HG02970 (cell line): Measurements from ENCODE around the gene MANF.

ENCODE experiments used
- ATAC-seq: cut with Tn5 transposase; IDR thresholded peaks from one replicate; pipeline ENCODE4 v1.9.1; 2021; ENCODE audit warnings: mild to moderate bottlenecking, moderate library complexity, moderate number of reproducible peaks; ENCODE audit not compliant: unreplicated experiment, low FRiP score

The MANF gene

DNA sequence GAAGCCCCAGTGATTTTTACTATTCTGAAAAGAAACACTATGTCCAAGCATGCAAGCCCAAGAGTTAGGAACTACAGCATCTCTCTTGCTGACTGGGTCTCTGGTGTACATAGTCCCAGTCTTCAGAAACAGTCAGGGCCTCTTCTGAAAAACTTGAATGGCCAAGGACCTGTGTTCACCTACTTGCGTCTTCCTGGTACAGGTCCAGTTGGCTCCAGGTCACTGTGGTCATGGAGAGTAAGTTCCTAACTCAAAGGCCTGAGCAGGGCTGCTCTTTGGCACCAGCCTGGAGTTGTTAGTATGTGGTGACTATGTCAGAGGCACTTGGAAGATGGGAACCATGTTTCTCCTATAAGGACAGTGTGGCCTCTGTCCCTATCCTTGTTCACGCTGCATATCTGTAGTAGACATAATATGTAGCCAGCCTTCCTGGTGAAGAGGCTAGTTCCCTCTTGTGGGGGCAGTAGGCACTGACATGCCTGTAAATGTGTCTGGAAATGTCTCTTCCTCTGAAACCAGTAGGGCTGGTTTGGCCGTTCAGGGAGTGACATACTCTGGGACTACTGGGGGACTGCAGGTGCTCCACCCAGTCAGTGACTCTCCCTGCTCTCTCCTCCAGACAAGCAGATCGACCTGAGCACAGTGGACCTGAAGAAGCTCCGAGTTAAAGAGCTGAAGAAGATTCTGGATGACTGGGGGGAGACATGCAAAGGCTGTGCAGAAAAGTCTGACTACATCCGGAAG is 3.4 kb downstream of the MANF start:
- no peak for ATAC-seq

DNA sequence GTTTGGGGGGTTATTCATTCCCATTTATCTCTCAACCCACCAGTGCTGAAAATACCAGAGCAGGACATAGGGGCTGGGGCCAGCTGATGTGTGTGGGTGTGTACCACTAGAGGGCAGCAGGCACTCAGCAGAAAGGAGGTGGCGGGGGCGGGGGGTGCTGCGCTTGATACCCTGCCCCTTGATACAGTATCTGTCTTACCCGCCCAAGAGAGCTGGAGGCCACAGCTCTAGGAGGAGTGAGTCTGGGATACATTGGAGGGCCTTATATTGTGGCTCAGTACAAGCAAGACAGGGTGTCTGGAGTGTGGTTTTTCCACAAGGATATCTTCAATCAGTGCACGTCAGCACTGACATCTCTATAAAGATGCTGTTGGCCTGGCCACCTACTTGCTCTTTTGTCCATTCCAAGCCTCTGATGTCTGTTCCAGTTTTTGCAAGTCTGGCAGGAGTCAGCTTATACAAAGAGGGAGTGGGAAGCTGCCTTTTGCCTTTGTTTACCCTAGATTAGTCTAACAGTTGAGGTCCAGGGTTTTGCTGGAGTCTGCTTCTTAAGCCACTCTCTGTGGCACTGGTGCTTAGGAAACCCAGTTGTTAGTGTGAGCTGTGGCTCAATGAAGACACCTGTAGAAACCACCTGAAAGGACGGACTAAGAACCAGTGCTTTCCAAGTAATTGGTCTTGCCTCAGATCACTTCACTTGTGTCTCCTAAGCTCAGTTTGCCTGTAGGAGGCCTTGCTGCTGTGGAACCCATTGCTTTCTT is 4.5 kb downstream of the MANF start:
- ATAC-seq, result no peak

DNA sequence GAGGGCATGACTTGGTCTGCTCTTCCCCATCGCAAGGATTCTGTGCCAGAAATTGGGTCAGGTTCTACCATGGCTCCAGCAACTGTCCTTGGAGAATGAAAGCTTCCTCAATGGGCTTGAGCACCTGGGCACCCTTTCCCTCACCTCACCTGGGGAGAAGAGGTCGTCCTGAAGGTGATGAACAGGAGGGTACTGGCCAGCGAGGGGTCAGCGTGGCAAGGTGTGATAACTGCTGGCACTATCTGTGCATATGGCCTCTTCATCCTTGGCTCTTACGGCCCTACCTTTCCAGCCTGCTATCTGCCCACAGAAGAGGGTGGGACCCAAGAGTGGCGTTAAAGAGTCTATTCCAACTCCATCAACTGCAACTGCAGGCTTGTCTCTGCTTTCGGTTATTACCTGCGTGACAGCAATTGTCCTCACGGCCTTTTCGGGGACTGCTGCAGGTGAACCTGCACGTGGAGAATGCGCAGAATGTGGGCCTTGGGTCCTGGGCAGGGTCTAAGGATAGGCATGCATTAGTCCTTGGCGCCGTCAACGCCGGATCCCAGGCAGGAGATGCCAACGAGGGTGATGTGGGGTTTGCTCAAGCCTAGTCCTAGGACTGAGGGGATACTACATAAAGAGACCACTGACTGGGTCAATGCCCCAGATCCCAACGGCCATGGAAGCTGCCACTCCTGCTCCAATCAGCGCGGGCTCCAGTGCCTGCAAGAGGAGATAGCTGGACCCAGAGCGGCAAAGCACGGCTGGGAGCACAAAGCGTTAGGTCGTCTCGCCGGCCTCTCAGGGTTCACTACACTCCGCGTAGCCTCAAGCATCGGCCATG is 5.4 kb downstream of the MANF start:
- ATAC-seq, result no peak

- ATAC-seq, result peak; percentile 91
Observed at GRCh38 chr3:51391075-51391565, 6.0 kb downstream of the MANF start, which contains the start of gene RBM15B. Gene RBM15B (plus strand): TSS chr3:51391285. CDS start chr3:51391400, 115 bp downstream.

DNA sequence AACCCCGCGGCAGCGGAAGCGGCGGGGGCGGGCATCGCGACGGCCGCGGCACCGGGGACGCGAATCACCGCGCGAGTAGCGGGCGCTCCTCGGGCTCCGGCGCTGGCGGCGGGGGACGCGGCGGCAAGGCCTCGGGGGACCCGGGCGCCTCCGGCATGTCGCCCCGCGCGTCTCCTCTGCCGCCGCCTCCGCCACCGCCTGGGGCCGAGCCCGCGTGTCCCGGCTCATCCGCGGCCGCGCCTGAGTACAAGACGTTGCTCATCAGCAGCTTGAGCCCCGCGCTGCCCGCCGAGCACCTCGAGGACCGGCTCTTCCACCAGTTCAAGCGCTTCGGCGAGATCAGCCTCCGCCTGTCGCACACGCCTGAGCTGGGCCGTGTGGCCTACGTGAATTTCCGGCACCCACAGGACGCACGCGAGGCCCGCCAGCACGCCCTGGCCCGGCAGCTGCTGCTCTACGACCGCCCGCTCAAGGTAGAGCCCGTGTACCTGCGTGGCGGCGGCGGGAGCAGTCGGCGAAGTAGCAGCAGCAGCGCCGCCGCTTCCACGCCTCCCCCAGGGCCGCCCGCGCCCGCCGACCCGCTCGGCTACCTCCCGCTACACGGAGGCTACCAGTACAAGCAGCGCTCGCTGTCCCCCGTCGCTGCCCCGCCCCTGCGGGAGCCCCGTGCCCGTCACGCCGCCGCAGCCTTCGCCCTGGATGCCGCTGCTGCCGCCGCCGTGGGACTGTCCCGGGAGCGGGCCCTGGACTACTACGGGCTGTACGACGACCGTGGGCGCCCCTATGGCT is 6.7 kb downstream of the MANF start:
- peak; percentile 21 for ATAC-seq

- no peak for ATAC-seq
Observed at GRCh38 chr3:51392355-51393133, 7.5 kb downstream of the MANF start.

- ATAC-seq, result no peak
Observed at GRCh38 chr3:51393134-51393495, 8.0 kb downstream of the MANF start.

DNA sequence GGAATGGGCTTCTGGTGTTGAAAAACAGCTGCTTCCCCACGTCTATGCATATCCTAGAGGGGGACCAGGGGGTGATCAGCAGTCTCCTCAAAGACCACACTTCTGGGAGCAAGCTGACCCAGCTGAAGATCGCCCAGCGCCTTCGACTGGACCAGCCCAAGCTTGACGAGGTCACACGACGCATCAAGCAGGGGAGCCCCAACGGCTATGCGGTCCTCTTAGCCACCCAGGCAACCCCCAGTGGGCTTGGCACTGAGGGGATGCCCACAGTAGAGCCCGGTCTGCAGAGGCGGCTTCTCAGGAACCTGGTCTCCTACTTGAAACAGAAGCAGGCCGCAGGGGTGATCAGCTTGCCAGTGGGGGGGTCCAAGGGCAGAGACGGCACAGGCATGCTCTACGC is 8.5 kb downstream of the MANF start:
- ATAC-seq, result no peak

DNA sequence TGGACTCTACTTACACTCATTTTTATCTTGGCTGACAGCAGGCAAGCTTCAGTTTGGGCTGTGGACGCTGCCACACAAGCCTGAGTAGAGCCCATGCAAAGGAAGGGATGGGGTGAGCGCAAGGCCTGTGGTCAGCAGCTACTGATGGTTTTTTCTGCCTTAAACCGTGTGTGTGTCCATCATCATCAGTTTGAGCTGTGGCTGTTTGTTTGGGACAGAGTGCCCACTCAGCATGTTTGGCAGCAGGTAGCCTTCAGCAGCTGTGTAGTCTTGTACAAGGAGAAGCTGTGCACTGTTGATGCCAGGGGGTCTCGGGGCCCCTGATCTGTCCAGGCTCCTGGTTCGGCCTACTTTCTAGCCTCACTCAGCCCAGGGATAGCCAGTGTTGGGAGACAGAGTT is 9.4 kb downstream of the MANF start:
- ATAC-seq, result no peak

DNA sequence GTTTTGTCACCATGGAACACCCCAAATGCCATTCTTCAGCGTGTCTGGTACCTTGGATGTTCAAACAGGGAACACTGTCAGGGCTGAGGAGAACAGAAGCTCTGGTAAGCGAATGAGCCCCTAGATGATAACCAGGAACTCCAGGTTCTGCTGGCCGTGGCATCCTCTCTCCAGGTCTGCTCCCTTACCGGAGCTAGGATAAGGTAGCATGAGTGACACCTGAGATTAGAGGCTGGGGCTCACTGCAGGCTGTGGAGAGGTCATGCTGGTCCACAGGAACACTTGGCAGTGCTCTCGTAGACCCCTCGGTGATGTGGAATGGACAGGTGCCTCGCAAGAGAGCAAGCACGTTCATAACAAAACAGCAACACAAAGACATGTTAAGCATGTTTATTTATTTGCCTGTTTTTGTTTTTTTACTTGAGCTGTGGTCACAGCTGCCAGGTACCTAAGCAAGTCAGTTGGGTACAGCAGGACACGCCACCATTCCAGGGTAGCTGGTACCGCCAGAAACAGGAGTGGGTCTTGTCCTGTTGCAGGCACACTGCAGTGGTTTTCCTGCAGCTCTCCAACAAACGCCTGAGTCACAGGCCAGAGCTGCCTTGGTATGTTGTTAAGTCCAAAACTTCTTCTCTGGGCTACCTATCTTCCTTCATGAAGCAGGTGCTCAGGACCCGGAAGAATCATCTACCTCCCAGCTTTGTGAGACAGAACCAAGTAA is 10.6 kb downstream of the MANF start:
- no peak for ATAC-seq

DNA sequence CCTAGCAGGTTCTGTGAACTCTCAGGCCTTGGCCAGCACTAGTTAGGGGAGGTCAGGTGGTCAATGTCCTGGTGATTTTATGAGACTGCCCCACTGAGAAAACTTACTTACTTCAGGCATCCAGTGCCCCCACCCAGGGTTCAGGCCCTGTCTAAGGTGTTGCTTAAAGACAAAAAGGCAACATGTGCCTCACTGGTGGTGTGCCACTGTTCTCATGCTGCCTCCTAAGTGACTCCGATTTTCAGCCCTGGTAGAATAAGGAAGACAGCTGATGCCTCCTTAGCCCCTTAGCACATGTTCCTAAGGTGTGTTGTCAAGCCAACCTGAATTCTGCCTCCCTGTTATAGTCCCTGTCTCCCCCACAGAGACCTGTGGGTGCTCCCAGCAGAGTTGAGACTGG is 11.3 kb downstream of the MANF start:
- no peak for ATAC-seq

- no peak for ATAC-seq
Observed at GRCh38 chr3:51397392-51397791, 12.3 kb downstream of the MANF start.

DNA sequence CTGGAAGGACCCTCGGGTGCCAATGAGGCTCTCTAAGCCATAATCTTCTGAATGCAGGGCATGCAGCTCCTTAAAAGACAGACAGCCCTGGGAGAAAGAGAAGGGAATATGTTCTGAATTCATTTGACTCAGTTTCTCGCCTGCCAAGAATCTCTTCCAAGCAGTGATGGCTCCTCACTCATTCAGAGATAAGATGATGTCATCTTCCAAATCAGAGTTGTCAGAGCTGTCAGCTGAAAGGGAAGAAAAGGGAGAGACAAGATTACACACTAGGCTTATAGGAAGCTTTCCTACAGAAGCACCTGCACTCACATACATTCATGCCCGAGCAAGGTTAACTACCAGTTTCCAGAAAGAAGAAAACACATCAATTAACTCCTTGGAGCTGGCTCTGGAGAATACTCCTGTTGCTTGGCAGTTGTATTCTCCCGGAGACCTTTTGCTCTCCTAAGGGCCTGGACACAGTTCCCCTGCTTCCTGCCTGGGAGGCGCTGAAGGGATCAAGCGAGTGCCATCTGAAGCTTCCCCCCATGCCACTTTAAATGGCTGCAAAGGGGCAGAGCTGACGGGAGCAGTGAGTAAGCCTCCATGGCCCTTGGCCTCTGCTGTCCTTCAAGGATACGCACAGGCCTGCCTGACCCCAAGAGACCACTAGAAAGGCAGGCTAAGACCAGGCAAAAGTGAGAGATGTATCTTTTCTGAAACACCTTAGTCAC is 13.7 kb downstream of the MANF start:
- ATAC-seq, result no peak

DNA sequence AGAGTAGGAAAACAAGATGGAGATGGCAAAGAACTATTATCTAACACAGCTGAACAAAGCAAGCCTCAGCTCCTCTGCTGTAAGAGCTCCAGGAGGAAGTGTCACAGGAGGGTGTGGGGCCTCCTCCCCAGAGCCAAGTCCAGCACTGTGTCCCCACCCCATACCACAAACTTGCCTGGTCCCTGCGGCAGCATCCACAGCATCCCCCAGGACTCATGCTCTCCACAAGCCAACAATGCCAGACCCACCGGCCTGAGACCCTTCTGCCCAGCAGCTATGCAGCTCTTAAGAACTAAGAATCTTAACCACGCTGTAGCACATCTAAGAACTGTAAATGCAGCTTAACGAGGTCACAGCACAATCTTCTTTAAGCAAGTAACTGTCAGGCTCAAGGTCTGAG is 15.1 kb downstream of the MANF start:
- no peak for ATAC-seq

GRCh38 chr3:51401735-51402134 is 16.6 kb downstream of the MANF start:
- no peak for ATAC-seq

GRCh38 chr3:51403675-51404074 is 18.6 kb downstream of the MANF start:
- no peak for ATAC-seq

DNA sequence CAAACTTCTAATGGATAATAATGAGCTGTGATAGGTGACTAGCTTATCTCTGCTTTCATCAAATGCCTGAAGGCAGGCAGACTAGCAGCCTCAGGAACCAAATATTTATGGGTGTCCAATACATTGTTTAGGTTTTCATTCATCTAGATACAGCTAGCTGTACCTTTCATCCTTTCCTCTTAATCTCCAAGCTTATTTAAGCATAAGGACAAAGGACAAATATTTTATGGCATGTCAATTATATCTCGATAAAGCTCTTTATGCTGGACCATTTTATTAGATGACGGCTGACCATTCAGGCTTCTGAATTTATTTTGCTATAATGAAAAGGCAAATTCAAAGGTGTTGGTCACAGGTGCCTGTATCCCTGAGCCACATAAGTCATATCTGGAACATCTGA is 22.9 kb downstream of the MANF start:
- no peak for ATAC-seq

GRCh38 chr3:51408813-51409212 is 23.7 kb downstream of the MANF start:
- ATAC-seq, result no peak
